HG03135 (cell line): ENCODE measurements around the gene TOP2A.
A peak's percentile ranks its signal among the peaks of the same experiment; 100 is the strongest.

Experiments
- ATAC-seq: cut with Tn5 transposase; IDR thresholded peaks from one replicate; pipeline ENCODE4 v1.9.1; 2021; ENCODE audit warnings: mild to moderate bottlenecking, moderate library complexity; ENCODE audit not compliant: unreplicated experiment

The TOP2A gene

DNA sequence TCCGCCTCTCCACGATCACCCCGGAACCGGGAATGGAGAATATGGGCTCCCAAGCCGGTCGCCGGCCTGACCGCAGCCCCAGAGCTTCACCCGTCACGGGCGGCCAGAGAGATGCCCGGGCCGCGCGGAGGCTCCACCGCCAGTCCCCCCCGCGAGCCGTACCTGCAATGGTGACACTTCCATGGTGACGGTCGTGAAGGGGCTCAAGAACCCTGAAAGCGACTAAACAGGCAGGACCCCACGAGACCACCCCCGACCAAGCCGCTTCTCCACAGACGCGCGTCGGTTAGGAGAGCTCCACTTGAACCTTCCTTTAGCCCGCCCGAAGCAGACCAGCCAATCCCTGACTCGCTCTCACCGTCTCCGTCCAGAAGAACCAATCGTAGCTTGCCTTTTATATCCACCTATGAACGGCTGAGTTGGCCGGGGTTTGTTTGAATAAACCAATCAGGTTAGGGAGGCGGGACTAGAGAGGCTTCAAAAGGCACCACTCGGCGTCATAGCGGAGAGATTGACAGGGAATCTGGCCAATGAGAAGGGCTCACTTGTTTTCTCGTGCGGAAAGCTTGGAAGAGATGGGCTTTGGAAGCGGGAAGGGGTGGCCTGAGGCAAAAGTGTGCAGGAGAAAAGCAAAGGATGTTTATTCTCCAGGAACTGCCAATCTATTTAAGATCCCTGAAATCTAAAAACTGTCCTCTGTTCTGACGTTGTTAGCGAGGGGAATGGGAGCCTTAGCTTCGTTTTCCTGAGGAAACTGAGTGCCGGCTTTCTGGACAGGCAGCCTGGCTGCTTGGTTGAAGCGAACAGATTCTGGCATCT is at the start of gene TOP2A:
Gene TOP2A (minus strand): TSS at position 288 of the 819 bp plus-strand sequence. CDS start 105 bp downstream, at position 183.
- ATAC-seq, result peak; percentile 95

DNA sequence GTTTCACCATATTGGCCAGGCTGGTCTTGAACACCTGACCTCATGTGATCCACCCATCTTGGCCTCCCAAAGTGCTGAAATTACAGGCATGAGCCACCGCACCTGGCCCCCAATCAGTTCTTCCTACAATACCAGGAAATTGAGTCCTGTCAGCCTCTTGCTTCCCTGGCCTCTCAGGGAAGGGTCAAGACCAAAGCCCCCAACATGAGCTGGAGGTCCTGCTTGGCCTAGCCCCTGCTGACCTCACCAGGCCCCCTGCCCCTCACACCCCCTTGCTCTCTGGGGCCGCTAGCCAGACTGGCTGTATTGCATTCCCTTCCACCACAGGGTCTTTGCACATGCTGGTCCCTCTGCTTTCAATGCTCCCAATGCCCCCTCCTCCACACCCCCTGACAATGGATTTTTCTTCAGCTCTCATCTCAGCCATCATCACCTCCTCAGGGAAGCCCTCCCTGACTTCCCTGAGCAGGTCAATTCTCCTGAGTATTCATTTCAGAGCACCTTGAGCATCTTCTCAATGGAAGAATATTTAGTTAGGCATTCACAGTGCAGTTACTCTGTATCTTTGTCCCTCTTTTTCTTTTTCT is 49.7 kb upstream of the TOP2A start:
- no peak for ATAC-seq

DNA sequence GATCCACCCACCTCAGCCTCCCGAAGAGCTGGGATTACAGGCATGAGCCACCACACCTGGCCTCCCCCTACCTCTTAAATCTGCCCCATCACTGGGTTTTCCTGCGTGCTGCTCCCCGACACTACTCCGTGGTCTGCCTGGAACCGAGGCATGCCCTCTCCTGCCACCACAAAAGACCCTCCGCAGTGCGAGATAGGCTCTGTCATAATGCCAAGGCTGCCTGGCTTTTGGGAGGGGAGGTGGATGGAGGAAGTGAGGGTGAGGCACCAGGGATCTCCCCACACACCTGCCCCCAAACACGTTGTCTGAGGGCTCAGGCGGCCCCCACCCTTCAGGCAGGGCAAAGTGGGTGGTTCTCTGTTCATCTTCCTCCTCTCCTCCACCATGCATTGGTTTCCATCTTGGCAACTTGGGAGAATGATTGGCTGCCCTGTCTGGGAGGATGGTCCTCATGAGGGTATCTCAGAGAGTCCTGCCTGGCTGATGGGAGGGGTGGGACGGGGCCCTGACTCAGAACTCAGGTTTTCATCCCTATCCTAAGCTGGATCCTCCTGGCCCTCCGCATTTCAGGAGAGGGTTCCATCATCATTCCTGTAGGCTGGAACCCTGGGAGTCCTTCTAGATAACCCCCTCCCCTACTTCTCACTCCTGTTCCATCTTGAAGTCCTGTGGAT is 48.7 kb upstream of the TOP2A start:
- no peak for ATAC-seq

DNA sequence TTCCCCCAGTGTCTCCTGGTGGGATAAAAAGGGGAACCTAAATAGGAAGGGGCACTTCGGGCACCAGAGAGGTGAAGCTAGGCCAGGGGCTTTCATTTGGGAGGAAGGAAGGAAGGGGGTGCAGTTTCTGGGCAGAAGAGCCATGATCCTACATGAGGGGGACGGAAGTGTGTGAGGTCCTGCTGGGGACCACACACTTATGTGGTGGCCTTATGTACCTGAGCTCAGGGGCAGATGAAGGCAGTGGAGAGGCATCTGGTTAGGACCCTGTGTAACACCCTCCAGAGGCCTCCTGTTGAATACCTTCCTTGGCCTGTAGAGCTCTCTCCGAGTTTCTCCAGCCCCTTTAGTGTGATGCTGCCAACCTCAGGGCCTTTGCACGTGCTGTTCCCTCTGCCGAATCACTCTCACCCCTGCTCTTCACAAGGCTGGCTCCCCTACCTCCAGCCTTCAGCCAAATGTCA is 46.7 kb upstream of the TOP2A start:
- ATAC-seq, result no peak

DNA sequence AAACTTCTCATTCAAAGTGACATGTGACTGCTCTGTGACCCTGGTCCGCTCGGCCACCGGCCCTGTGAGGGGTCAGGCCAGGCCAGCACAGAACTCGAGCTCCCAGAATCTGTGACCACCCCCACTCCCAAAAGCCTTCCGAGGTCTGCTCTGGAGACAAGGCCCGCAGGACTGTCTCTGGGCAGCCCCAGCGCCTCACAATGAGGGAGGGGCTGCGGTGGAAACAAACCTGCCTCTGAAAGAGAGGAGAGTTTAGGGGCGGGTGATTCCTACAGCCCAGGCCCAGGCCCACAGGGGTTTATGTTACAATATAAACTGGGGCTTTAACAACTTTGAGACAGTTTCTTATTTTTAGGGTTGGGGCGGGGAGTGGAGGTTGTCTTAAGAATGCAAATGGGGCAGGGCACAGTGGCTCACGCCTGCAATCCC is 45.4 kb upstream of the TOP2A start:
- ATAC-seq, result no peak

DNA sequence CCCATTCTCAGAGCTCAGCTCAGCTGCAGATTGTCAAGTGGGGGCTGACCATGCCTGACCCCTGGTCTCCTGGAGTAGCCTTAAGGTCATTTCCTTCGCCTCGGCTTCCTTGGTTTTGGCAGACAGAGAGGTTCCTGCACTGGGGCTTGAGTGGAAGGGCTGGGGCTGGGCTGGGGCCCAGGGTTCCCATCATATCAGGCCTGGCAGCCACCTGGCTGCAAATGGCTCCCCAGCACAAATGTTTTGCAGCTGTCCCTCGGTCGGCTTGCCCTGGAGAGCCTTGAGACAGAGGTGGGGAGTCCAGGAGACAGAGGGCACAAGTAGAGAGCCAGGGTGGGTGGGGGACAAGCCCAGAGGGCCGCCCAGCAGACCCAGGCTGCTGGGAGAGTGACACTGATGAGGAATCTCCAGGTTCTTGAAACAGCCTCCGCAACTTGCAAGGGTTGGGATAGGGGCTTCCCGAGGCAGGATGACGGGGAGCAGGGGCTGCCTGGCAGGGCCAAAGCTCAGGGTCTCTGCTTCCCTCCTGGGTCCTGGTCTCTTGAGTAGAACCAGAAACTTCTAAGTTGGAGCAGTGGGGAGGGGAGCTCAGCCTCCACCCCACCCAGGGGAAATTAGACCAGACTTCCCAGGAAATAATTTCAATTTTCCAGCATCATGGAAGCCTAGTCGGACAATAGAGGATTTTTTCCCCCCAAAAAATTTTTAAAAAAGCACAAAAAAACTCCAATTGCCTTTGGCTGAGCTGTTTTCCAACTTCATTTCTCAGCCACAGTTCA is 44.8 kb upstream of the TOP2A start:
- ATAC-seq, result no peak

- no peak for ATAC-seq
Measured at GRCh38 chr17:40461732-40462342, 44.1 kb upstream of the TOP2A start.

GRCh38 chr17:40460968-40461731 is 43.5 kb upstream of the TOP2A start:
- ATAC-seq, result no peak

DNA sequence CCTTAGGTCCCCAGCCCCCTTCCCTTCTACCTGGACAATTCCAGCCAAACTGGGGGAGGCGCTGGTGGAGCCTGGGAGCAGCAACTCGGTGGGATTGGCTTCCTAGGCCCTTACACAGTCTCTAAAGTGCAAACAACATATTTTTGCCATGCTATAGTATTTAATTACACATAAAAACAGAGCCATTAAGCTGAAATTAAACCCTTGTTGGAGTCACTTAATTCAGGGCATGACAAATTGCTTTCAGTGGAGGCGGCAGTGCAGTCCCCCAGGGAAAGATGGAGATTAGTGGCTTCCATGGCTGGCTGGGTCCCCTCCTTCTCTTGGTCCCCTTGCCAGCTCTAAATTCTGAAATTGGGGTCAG is 42.9 kb upstream of the TOP2A start:
- ATAC-seq, result no peak

GRCh38 chr17:40459636-40460603 is 42.2 kb upstream of the TOP2A start:
- ATAC-seq, result no peak

GRCh38 chr17:40458851-40459482 is 41.3 kb upstream of the TOP2A start:
- no peak for ATAC-seq

GRCh38 chr17:40457964-40458791 is 40.5 kb upstream of the TOP2A start:
- no peak for ATAC-seq

DNA sequence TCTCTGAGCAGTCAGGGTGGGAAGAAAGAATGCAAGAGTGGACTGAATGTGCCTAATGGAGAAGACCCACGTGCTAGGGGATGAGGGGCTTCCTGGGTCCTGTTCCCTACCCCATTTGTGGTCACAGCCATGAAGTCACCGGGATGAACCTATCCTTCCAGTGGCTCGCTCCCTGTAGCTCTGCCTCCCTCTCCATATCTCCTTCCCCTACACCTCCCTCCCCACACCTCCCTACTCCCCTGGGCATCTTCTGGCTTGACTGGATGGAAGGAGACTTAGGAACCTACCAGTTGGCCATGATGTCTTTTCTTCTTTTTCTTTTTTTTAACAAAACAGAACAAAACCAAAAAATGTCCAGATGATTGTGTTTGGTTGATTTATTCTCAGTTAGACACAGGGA is 39.7 kb upstream of the TOP2A start:
- ATAC-seq, result no peak

DNA sequence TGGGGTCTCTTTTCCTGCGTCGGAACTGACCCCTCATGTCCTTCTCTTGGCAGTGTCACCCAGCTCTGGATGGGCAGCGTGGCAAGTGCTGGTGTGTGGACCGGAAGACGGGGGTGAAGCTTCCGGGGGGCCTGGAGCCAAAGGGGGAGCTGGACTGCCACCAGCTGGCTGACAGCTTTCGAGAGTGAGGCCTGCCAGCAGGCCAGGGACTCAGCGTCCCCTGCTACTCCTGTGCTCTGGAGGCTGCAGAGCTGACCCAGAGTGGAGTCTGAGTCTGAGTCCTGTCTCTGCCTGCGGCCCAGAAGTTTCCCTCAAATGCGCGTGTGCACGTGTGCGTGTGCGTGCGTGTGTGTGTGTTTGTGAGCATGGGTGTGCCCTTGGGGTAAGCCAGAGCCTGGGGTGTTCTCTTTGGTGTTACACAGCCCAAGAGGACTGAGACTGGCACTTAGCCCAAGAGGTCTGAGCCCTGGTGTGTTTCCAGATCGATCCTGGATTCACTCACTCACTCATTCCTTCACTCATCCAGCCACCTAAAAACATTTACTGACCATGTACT is 38.8 kb upstream of the TOP2A start:
- ATAC-seq, result no peak

DNA sequence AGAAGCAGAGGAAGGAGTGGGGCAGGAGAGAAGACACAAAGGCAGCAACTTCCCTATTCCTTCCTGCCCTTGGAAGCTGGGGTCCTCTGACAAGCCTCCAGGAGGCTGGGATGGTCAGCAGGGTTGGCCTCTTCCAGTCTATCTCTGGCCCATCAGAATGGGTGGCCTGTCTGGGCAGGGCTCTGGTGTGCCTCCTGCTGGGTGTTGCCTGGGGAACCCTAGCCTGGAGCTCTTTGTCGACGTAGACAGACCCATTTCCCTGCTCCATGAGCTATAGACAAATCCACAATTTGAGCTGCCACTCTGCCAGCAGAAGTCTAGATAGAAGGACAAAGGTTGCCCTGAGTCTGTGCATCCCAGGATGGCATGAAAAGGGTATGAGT is 36.9 kb upstream of the TOP2A start:
- ATAC-seq, result no peak

DNA sequence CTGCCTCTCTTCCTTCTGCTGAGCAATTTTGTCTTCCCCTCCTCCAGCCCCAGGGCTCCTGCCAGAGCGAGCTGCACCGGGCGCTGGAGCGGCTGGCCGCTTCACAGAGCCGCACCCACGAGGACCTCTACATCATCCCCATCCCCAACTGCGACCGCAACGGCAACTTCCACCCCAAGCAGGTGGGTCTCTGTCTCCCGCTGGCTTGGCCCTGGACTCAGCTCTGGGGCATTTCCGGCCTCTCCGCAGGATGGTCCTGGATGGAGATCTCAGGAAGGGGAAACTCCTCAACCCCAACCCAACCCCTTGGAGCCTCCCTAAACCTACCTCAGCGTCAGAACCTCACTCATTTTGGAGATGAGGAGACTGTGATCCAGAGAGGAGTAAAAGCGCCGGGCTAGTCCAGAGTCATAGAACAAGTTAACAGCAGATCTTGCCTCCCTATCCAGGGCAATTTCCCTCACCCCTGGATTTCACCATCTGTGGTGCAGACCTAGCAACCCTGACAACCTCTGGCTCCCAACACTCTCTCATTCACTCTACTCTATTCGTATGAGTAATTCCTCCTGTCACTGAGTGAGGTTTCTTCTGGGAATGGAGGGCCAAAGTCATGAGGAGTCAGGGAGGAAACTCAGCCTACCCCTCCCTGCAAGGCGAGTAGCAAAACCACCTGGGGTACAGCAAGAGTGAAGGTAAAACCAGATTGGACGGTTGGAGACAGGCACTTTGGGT is 36.4 kb upstream of the TOP2A start:
- ATAC-seq, result no peak
